NCI-H446 (cell line): ENCODE results near the gene CDKAL1.

Experiments
- DNase-seq, 2 experiments: peaks; one replicate each; lab custom pipeline; 2025; lab: John Stamatoyannopoulos, UW

CDKAL1 gene

DNA sequence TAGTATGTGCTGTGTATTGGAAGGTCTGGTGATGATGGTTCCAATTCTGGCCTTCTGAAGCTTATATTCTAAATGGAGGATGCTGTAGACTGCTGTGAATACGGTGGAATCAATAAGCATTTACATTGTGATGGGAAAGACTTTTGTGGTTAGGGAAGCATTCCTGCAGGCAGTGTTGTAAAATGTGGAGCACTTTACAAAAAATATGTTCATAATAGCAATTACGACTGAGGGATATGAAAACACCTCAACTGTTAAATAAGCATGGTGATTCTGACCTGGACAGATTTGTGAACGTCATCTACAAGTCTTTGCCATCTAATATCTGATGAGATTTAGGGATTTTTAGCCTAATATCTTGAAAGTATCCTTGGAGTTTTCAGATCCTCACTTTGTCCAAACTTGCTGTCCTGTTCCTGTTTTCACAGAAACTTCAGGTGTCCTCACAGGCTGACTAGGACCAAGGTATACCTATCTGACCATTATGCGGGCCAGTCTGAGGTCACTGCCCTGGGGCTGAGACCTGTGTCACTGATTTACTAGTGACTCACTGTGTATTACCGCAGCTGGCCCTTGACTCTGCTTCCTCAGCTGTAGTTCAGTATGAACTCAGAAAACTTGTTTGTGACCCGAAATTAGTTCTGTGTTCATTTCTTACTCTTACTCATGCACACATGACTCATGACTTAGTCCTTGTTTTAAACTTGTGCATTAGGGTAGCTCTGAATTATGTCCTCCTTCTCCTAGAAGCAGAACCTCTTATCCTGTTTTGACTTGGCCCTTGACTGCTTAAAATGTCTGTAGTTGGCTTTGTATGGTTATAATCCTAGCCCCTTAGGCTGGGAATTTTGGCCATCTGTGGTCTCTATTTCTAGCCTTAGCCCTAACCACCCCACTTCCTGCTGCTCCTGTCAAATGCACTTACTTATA, 343.0 kb downstream of the CDKAL1 start:
- DNase-seq: no peak

DNA sequence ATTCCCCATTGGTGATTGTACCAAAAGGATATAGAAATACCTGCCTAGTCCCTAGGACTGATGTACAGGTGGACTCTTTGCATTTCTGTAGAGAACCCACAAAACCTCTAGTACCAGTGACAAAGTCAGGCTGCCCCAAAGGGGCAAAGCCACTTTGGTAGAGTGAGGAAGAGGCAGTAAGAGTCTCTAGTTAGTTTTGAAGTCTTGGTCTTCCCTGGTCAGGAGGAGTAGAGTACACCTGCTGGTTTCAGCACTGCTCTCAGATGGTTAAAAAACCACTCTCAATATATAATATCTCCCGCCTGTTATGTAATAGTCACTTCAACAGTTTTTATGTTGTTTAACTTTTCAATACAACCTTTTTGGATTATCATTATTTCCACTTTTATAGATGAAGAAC, 344.9 kb downstream of the CDKAL1 start:
- no peak for DNase-seq

DNA sequence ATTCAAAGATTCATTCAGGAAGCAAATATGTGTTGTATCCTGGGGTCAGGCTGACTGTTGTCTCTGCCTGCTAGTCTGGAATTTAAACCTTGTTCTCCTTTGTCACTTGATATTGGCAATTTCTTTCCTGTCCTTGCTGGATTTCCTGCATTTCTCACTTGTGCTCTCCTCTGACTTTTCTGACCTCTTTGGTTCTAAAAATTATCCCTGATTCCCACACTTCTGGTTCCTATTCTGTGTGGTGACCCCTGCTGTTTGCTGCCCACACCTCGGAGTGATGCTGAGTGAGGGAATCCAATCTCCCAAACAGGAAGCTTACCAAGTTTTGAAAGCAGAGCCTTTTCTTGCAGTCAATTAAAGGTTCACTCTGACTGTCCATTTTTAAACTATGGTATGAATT, 345.3 kb downstream of the CDKAL1 start:
- DNase-seq: no peak

- no peak for DNase-seq
Observed at GRCh38 chr6:20881365-20881764, 347.1 kb downstream of the CDKAL1 start.

DNA sequence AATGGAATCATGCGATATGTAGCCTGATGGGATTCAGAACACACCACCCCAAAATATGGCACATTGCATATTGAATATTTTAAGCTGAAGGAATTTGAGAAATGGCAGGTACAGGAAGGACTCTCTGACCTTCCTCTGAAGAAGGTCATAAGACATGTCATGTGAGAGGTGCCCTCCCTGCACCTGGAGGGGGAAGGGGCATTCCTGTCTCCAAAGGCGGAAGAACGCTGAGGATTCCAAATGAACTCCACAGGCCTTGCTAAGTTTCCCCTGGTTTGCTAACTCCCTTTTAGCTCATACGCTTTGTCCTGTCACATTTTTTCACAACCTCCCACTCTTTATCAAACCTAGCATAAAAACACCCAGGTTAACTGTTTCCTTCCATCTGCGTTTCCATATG, 347.8 kb downstream of the CDKAL1 start:
- no peak for DNase-seq

DNA sequence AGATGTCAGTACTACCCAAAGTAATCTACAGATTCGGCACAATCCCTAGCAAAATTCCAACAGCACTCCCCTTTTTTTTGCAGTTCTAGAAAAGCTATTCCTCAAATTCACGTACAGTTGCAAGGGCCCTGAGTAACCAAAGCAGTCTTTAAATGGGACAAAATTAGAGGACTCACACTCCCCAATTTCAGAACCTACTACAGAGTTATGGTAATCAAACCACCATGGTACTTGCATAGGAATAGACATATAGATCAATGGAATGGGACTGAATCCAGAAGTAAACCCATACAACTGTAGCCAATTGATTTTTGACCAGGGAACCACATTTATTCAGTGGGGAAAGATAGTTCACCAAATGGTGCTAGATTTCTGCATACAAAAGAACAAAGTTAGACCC, 350.8 kb downstream of the CDKAL1 start:
- DNase-seq: no peak

- no peak for DNase-seq
Observed at GRCh38 chr6:20891161-20891560, 356.9 kb downstream of the CDKAL1 start.

DNA sequence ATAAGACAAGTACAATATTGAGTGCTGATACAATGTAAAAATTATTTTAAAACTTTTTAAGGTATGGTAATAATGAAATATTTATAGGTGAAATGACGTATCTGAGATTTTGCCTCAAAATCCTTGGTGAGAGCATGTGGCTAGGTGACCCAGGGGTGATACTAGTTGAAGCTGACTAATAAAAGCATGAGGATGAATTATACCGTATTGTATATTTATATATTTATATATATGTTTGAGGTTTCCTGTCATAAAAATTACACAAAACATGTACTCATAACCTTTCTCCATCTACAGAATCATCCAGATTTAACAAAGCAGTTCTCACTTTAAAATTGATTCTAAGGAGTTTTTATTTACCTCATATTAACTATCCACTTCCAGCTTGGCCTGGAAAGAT, 358.1 kb downstream of the CDKAL1 start:
- no peak for DNase-seq

GRCh38 chr6:20893412-20893811, 359.2 kb downstream of the CDKAL1 start:
- no peak for DNase-seq

DNA sequence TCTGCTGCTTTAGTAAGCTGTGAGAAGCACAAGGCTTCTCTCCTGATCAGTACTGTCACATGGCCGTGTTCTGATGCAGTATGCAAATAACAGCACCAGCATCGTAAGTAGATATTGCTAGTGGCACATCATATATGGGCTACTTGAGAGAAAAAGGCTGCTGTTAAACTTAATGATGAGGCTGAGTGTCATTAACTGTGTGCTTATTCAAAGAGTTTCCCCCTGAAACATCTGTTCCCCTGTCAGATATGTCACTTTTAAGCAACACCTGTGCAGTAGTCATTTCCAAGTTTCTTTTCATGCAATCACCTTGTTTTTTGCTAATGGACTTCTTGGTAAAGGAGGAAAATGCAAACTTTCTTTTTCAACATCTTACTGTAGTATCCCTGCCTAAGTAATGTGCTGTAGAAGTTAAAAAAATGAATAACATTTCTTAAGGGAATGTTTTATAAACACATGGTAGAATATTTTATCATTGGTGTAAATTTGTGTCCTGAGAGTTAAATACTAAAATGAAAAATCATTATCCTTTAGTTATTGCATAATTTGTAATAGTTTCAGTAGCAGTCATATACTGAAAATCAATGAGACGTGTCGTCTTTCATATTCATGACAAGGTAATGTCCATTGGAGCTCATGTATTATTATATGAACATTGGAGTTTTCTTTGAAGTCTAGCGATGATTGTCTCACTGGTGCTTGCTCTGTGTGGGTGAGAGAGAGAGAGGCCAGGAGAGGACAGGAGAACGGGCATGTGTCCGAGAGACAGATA, 366.3 kb downstream of the CDKAL1 start:
- DNase-seq: no peak

DNA sequence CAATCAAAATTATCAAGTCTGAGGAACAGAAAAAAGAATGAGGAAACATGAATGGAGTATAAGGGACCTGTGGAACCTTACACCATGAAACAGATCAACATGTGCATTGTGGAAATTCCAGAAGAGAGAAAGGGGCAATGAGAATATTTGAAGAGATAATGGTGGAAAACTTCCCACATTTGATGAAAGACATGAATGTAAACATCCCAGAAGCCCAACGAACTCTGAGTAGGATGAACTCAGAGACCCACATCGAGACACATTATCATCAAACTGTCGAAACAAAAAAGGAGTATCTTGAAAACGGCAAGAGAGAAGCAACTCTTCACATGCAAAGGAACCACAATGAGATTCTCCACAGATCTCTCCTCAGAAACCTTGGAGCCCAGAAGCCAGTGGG, 371.1 kb downstream of the CDKAL1 start:
- no peak for DNase-seq

GRCh38 chr6:20906945-20907344, 372.7 kb downstream of the CDKAL1 start:
- no peak for DNase-seq

GRCh38 chr6:20907486-20908071, 373.3 kb downstream of the CDKAL1 start:
- no peak for DNase-seq

- DNase-seq: no peak
Observed at GRCh38 chr6:20909621-20910020, 375.4 kb downstream of the CDKAL1 start.

- no peak for DNase-seq
Observed at GRCh38 chr6:20911712-20912111, 377.5 kb downstream of the CDKAL1 start.

DNA sequence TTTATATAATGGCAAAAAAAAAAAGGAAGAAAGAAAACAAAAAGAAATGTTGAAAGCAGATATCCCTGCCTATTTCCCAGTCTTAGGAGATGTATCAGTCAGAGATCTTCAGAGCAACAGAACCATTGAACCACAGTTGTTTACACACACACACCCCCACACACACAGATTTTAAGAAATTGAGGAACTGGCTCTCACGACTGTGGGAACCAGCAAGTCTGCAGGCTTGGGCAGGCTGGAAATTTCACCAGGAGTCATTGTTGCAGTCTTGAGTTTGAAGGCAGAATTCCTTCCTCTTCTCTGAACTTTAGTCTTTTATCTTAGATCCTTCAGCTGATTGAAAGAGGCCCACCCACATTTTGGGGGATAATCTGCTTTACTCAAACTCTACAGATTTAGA, 380.9 kb downstream of the CDKAL1 start:
- no peak for DNase-seq

GRCh38 chr6:20915626-20916025, 381.4 kb downstream of the CDKAL1 start:
- DNase-seq: no peak

- no peak for DNase-seq
Observed at GRCh38 chr6:20916086-20916485, 381.8 kb downstream of the CDKAL1 start.

GRCh38 chr6:20918868-20919267, 384.6 kb downstream of the CDKAL1 start:
- DNase-seq: no peak

GRCh38 chr6:20919677-20920385, 385.6 kb downstream of the CDKAL1 start:
- DNase-seq: no peak

DNA sequence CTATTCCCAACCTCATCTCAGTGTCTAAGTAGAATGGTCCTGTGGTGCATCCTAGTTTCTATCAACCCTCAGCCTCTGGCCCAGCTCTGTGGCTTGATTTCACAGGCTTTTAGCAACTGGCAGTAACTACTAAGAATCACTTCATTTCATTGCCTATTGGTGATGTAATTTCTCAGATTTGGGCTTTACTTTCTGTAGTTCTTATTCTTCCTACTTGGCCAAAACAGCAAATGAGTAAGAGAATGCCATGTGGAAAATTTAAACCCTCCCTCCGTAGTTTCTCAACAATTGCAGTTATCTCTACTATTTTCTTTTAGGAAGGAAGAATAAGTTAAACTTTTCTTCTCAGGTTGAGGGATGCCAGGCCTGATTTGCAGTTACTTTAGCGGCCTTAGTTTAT, 387.3 kb downstream of the CDKAL1 start:
- DNase-seq: no peak

GRCh38 chr6:20922743-20923142, 388.5 kb downstream of the CDKAL1 start:
- no peak for DNase-seq
